BE2C (cell line): Measurements from ENCODE around the gene HCK.

Source experiments
- DNase-seq: peaks from one replicate; pipeline ENCODE4 v3.0.0-alpha.2; 2020
- H3K27me3 ChIP-seq: fragments of 250-450 bp; sonication (Bioruptor Pico); 2 replicates; pipeline ENCODE4 v1.5.1; 2020; ENCODE audit warnings: mild to moderate bottlenecking
- H3K36me3 ChIP-seq: fragments of 250-450 bp; sonication (Bioruptor Pico); 2 replicates; pipeline ENCODE4 v1.5.1; 2020; ENCODE audit warnings: mild to moderate bottlenecking
- H3K4me1 ChIP-seq: fragments of 250-450 bp; sonication (Bioruptor Pico); 2 replicates; pipeline ENCODE4 v1.5.1; 2020
- H3K4me3 ChIP-seq: 2 replicates; pipeline ENCODE4 v1.5.1; 2011; ENCODE audit warnings: low read depth, low read length
- H3K9me3 ChIP-seq: fragments of 250-450 bp; sonication (Bioruptor Pico); 2 replicates; pipeline ENCODE4 v1.5.1; 2020
- TF ChIP-seq, protein P1 (sequence below): IDR thresholded peaks from 2 replicates; pipeline ENCODE4 v1.5.1; 2012; ENCODE audit warnings: mild to moderate bottlenecking, low read depth, low read length

Gene HCK

DNA sequence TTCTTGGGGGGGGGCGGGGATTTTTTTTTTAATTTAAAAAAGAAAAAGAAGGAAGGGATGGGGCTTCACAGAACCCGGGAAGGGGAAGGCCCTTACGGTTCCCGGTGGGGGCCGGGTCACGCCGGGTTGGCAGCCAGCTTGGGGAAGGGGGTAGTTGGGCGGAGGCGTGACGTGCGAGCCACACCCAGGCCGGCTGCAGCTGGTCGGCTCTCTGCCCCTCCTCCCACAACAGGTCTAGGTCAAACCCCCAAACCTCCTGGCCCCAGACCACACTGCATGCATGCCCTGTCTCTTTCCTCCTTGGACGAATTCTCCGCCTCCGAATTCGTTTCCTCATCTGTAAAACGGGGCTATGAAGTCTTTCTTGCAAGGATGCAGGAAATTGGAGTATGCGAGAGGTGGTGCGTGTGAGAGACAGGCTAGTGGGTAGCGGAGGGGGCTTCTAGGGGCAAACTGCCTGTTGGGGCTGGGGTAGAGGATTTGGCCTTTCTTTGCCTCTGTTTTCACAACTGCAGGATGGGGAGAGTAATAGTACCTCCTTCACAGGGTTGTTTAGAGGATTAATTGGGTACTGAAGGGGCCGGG is 828 bp downstream of the HCK start:
- Histone ChIP-seq H3K36me3 (no peaks in the 10 kb centered on the region), H3K9me3 (no peaks in the 10 kb centered on the region), H3K4me3 (no peak overlapping the region), H3K27me3 (peaks cover 82% of the 10 kb centered on the region), H3K4me1 (no peaks in the 10 kb centered on the region)
- TF ChIP-seq, protein P1, sequence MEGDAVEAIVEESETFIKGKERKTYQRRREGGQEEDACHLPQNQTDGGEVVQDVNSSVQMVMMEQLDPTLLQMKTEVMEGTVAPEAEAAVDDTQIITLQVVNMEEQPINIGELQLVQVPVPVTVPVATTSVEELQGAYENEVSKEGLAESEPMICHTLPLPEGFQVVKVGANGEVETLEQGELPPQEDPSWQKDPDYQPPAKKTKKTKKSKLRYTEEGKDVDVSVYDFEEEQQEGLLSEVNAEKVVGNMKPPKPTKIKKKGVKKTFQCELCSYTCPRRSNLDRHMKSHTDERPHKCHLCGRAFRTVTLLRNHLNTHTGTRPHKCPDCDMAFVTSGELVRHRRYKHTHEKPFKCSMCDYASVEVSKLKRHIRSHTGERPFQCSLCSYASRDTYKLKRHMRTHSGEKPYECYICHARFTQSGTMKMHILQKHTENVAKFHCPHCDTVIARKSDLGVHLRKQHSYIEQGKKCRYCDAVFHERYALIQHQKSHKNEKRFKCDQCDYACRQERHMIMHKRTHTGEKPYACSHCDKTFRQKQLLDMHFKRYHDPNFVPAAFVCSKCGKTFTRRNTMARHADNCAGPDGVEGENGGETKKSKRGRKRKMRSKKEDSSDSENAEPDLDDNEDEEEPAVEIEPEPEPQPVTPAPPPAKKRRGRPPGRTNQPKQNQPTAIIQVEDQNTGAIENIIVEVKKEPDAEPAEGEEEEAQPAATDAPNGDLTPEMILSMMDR: no peak
- DNase-seq: no peak

GRCh38 chr20:32053648-32054047 is 1.6 kb downstream of the HCK start:
- TF ChIP-seq, protein P1: no peak
- no peaks in the 10 kb centered on the region for H3K9me3 ChIP-seq
- H3K27me3 ChIP-seq: peaks cover 86% of the 10 kb centered on the region
- no peaks in the 10 kb centered on the region for H3K4me1 ChIP-seq
- no peak overlapping the region for H3K4me3 ChIP-seq
- no peaks in the 10 kb centered on the region for H3K36me3 ChIP-seq
- no peak for DNase-seq

DNA sequence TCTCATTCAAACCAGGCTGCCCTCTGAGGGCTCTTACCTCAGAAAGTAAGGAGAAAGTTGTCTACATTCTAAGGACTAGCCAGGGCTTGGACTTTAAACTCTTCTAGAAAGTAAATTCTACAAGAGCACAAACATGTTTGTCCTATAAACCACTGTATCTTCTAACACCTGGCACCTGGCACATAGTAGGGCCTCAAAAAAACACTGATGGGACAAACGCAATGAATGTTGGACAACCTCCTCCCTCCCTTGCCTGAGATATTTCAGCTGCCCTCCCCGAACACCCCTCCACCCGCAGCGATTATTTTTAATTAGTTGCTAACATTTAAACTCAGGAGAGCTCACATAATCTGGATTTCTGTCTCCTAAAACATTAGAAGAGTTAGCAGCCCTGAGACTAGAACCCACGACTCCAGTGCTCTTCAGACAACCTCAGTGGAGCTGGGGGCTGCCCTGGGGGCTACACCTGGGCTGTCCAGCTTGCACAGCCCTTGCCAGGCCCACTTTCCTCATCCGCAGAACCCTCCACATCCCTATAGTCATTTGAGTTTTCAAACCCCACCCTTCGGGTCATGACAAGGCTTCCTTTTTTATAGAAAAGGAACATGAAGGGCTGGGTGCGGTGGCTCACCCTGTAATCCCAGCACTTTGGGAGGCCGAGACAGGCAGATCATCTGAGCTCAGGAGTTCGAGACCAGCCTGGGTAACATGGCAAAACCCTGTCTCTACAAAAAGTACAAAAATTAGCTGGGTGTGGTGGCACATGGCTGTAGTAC is 4.9 kb downstream of the HCK start:
- DNase-seq: no peak
- no peaks in the 10 kb centered on the region for H3K9me3 ChIP-seq
- H3K27me3 ChIP-seq: peaks cover 83% of the 10 kb centered on the region
- H3K4me3 ChIP-seq: no peak overlapping the region
- H3K36me3 ChIP-seq: no peaks in the 10 kb centered on the region
- TF ChIP-seq, protein P1: no peak
- H3K4me1 ChIP-seq: no peaks in the 10 kb centered on the region

DNA sequence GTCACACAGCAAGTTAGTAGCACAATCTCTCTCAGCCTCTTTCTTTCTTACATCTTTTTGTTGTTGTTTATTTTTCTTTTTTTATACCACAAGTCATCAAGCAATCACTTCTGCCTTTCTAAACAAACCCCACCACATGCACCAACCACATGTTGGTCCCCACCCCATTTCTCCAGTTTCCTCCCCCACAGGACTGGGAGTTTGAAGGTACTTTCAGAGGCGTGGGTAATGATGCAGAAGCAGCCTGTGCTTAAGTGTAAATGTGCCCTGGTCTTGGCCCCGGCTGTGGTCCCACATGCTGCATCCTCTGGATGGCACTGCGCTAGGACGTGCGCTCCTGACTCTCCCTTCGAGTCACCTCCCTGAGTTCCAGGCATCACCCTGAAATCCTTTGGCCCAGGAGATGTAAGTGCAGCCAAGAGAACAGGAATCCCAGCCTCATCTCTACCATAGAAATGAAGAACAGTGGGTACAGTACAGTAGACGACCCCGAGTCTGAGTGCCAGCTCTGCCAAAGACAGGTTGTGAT is 5.7 kb downstream of the HCK start:
- Histone ChIP-seq H3K36me3 (no peaks in the 10 kb centered on the region), H3K9me3 (no peaks in the 10 kb centered on the region), H3K4me3 (no peak overlapping the region), H3K27me3 (peaks cover 78% of the 10 kb centered on the region), H3K4me1 (no peaks in the 10 kb centered on the region)
- no peak for DNase-seq
- TF ChIP-seq, protein P1: no peak

DNA sequence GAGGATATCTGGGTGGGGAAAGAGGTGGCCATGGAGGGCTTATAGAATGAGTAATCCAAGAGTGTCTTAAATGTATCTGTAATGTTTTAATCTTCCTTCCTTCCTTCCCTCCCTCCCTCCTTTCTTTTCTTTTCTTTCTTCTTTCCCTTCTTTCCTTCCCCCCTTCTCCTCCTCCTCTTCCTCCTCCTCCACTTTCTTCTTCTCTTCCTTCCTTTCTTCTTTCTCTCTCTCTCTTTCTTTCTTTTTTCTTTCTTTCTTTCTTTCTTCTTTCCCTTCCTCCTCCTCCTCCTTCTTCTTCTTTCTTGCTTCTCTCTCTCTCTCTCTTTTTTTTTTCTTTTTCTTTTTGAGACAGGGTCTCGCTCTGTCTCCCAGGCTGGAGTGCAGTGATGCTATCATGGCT is 7.1 kb downstream of the HCK start:
- TF ChIP-seq, protein P1: no peak
- Histone ChIP-seq H3K4me3 (no peak overlapping the region), H3K36me3 (no peaks in the 10 kb centered on the region), H3K4me1 (no peaks in the 10 kb centered on the region), H3K27me3 (peaks cover 71% of the 10 kb centered on the region), H3K9me3 (no peaks in the 10 kb centered on the region)
- DNase-seq: no peak

DNA sequence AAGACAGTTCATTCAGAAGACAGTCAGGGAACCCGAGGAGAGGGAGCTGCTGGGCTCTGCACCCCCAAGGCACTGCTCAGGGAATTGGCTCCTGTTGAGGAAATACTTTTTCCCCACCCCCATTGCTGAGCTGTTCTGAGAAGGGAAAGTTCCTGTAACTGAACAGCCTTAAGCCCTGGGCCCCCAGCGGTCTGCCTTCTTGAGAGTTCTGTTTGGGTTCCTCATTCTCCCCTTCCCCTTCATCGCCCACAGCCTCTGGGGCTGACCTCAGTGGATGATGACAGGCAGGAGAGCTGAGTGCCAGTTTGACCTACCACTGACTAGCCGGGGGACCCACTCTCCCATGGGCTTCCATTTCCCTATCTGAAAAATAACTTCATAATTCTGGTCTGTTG is 10.7 kb downstream of the HCK start:
- DNase-seq: no peak
- no peak overlapping the region for H3K4me3 ChIP-seq
- TF ChIP-seq, protein P1: no peak
- H3K9me3 ChIP-seq: no peaks in the 10 kb centered on the region
- H3K27me3 ChIP-seq: peaks cover 47% of the 10 kb centered on the region
- no peaks in the 10 kb centered on the region for H3K4me1 ChIP-seq
- no peaks in the 10 kb centered on the region for H3K36me3 ChIP-seq
